Measurements from ENCODE around the gene C10orf143. TPM values are rescaled to one million over a fixed set of nuclear protein-coding genes. Genes with fewer than 3 reads are reported as not detected.

The C10orf143 gene
- total RNA-seq, 3 donors from 2014 or later: 2.3 to 10.4 (median 4.2) TPM

DNA sequence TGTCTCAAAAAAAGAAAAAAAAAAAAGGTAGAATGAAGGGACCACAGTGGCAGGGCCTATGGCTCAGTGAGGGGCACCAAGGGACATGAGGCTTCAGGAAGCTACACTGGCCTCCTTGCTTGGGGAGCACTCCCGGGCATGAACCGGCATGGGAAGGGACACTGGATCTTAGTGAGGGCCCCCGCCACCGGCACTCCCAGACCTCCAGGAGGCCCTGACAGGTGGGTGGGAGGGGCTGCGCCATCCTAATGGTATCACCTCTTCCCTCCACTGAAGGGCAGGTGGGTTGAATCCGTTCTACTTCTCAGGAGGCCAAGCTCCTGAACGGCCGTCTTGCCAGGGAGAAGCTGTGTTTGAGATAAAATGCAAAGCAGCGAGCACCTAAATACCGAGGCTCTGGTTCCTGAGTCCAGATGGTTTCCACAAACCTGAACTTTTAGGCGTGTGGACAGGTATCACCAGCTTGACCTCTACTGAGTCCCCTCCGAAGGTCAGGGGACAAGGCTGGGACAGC, 69.8 kb downstream of the C10orf143 start:
- no peaks in the 10 kb centered on the region for H3K4me1 ChIP-seq (ENCODE audit: low read depth)
- H3K36me3 ChIP-seq (ENCODE audit: low read depth): no peaks in the 10 kb centered on the region
- TF ChIP-seq CTCF (IDR thresholded peaks at IDR 0.05): no peak
- no peak overlapping the region for H3K4me3 ChIP-seq
- DNase-seq (no peak), ATAC-seq (no peak)
- intact Hi-C loops (cut with DNase I, micrococcal nuclease): no loop called here
- no peaks in the 10 kb centered on the region for H3K9me3 ChIP-seq

DNA sequence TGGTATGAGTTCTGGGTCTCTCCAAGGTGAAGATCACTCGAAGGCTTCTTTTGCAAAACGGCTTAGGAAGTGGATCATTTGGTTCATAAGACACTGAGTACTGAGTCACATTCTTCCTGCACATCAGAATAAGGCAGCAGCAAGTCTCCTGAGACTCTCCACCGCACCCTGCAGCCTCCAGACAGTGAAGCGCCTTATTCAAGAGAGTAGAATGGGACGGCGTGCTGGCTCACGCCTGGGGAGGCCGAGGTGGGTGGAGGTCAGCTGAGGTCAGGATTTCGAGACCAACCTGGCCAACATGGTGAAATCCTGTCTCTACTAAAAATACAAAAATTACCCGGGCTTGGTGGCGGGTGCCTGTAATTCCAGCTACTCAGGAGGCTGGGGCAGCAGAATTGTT, 70.3 kb downstream of the C10orf143 start:
- DNase-seq (no peak), ATAC-seq (no peak)

DNA sequence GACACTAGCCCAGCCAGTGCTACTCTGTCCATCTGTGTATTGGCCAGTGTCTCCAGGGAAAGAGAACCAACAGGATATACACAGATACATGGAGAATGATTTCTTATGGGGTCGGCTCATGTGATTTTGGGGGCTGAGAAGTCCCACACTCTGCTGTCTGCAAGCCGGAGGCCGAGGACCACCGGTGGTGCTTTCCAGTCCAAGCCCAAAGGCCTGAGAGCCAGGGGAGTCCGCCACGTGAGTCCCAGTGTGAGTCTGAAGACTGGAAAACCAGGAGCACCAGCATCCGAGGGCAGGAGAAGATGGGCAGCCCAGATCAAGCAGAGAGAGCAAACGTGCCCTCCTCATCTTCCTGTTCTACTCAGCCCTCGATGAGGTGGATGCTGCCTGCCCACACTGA, 71.5 kb downstream of the C10orf143 start:
- ATAC-seq: no peak
- no peaks in the 10 kb centered on the region for H3K4me1 ChIP-seq (ENCODE audit: low read depth)
- TF ChIP-seq CTCF (IDR thresholded peaks at IDR 0.05): no peak
- H3K36me3 ChIP-seq (ENCODE audit: low read depth): no peaks in the 10 kb centered on the region
- intact Hi-C loops (cut with DNase I, micrococcal nuclease): no loop called here
- H3K4me3 ChIP-seq: no peak overlapping the region
- H3K9me3 ChIP-seq: no peaks in the 10 kb centered on the region
- no peak for DNase-seq

More for the DNA sequence above, 70.3 kb downstream of the C10orf143 start:
- Histone ChIP-seq H3K36me3 (ENCODE audit: low read depth) (no peaks in the 10 kb centered on the region), H3K4me3 (no peak overlapping the region), H3K4me1 (ENCODE audit: low read depth) (no peaks in the 10 kb centered on the region), H3K9me3 (no peaks in the 10 kb centered on the region)
- TF ChIP-seq CTCF (IDR thresholded peaks at IDR 0.05): no peak
- intact Hi-C loops (cut with DNase I, micrococcal nuclease): no loop called here

DNA sequence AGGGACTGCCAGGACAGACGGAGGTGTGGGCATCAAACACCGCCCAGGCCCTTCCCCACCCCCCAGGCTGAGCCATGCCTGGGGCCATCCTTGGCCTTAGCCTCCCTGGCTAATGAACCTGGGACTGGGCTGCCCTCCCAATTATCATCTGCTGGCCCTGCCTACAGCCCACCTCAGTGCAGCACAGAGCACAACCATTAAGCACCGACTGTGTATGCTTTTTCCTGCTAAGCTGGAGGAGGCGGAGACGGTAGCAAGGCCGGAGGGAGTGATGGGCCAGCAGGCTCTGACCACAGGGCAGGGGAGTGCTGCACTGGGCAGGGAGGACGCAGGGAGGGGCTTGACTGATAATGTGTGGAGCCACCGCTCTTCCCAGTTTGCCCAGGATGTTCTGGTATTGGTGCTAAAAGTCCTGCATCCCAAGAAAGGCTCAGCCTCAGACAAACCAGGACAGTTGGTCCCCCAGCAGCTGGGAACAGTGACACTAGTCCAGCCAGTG, 72.0 kb downstream of the C10orf143 start:
- intact Hi-C loops (cut with DNase I, micrococcal nuclease): no loop called here
- no peak overlapping the region for H3K4me3 ChIP-seq
- no peaks in the 10 kb centered on the region for H3K36me3 ChIP-seq (ENCODE audit: low read depth)
- no peaks in the 10 kb centered on the region for H3K4me1 ChIP-seq (ENCODE audit: low read depth)
- ATAC-seq (no peak), DNase-seq (no peak)
- H3K9me3 ChIP-seq: no peaks in the 10 kb centered on the region
- no peak for TF ChIP-seq CTCF (IDR thresholded peaks at IDR 0.05)

- no peaks in the 10 kb centered on the region for H3K4me1 ChIP-seq (ENCODE audit: low read depth)
- ATAC-seq: no peak
- H3K9me3 ChIP-seq: no peaks in the 10 kb centered on the region
- no peaks in the 10 kb centered on the region for H3K36me3 ChIP-seq (ENCODE audit: low read depth)
- TF ChIP-seq CTCF (IDR thresholded peaks at IDR 0.05): no peak
- intact Hi-C loops (cut with DNase I, micrococcal nuclease): no loop called here
- no peak overlapping the region for H3K4me3 ChIP-seq
- no peak for DNase-seq
These were observed 72.5 kb downstream of the C10orf143 start for GRCh38 chr10:130038019-130038555.
